Adrenal gland (tissue), 5 donors: ENCODE data around the gene LKAAEAR1.

Source experiments
- POLR2A ChIP-seq, 2 donors: fragments of 450-650 bp; IDR thresholded peaks; one replicate each; pipeline ENCODE4 v1.6.1; 2017; ENCODE audit warnings: antibody characterized with exemption in 2 of 2, mild to moderate bottlenecking in 2 of 2, moderate library complexity in 1 of 2
- TF ChIP-seq, protein P1 (sequence below), 6 experiments: fragments of 450-650 bp in 4 of 6; fragments of 200-600 bp in 2 of 6; sonication (generic) in 1 of 6; IDR thresholded peaks; 1 replicate in 5 of 6; 2 replicates in 1 of 6; pipeline versions ENCODE4 v1.5.1 to v1.8.0; 2016 to 2021; ENCODE audit warnings: antibody characterized with exemption in 6 of 6, mild to moderate bottlenecking in 2 of 6, moderate library complexity in 1 of 6
- donor health status: DM: no; HTN: no; CAD: no.

DNA sequence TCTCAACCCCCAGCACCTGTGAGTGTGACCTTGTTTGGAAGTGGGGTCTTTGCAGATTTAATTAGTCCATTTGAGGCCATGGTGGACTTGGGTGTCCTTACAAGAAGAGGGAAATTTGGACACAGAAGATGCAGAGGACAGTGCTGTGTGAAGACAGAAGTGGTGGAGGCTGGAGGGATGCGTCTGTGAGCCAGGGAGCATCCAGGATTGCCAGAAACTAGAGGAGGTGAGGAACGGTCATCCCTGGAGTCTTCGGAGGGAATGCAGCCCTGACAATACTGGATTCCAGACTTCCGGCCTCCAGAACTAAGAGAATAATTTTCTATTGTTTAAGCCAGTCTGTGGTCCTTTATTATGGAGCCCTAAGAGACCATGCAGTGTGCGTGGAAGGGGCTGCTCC is 46.1 kb upstream of the LKAAEAR1 start:
- TF ChIP-seq POLR2A (IDR thresholded peaks at IDR 0.05), result no peak
- TF ChIP-seq, protein P1, sequence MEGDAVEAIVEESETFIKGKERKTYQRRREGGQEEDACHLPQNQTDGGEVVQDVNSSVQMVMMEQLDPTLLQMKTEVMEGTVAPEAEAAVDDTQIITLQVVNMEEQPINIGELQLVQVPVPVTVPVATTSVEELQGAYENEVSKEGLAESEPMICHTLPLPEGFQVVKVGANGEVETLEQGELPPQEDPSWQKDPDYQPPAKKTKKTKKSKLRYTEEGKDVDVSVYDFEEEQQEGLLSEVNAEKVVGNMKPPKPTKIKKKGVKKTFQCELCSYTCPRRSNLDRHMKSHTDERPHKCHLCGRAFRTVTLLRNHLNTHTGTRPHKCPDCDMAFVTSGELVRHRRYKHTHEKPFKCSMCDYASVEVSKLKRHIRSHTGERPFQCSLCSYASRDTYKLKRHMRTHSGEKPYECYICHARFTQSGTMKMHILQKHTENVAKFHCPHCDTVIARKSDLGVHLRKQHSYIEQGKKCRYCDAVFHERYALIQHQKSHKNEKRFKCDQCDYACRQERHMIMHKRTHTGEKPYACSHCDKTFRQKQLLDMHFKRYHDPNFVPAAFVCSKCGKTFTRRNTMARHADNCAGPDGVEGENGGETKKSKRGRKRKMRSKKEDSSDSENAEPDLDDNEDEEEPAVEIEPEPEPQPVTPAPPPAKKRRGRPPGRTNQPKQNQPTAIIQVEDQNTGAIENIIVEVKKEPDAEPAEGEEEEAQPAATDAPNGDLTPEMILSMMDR (IDR thresholded peaks at IDR 0.05), result no peak
